Measurements from ENCODE around the gene SH3BGRL2.

The SH3BGRL2 gene

GRCh38 chr6:79626811-79627210, 4.3 kb upstream of the SH3BGRL2 start:
- Histone ChIP-seq H3K27me3 (ENCODE audit: insufficient read depth, poor library complexity, severe bottlenecking) (peaks cover 16% of the 10 kb centered on the region), H3K27ac (replicated peaks) (no peak overlapping the region), H3K4me3 (replicated peaks; ENCODE audit: insufficient read depth, low read length) (no peak overlapping the region)
- no peak for DNase-seq (ENCODE audit: low read depth in 1 of 2, low spot score in 1 of 2)
- TF ChIP-seq GABPA (IDR thresholded peaks at IDR 0.05; ENCODE audit: low read depth) (no peak), REST (IDR thresholded peaks at IDR 0.05; ENCODE audit: insufficient replicate concordance, low read depth) (no peak), CTCF (IDR thresholded peaks at IDR 0.05; ENCODE audit: insufficient read depth, low read length) (no peak), SPI1 (IDR thresholded peaks at IDR 0.05; ENCODE audit: borderline replicate concordance, low read depth) (no peak), POLR2AphosphoS5 (IDR thresholded peaks at IDR 0.05; ENCODE audit: low read depth) (no peak)

GRCh38 chr6:79627422-79627821, 3.7 kb upstream of the SH3BGRL2 start:
- TF ChIP-seq REST (IDR thresholded peaks at IDR 0.05; ENCODE audit: insufficient replicate concordance, low read depth) (no peak), GABPA (IDR thresholded peaks at IDR 0.05; ENCODE audit: low read depth) (no peak), SPI1 (IDR thresholded peaks at IDR 0.05; ENCODE audit: borderline replicate concordance, low read depth) (no peak), CTCF (IDR thresholded peaks at IDR 0.05; ENCODE audit: insufficient read depth, low read length) (no peak), POLR2AphosphoS5 (IDR thresholded peaks at IDR 0.05; ENCODE audit: low read depth) (no peak)
- Histone ChIP-seq H3K27ac (replicated peaks) (no peak overlapping the region), H3K4me3 (replicated peaks; ENCODE audit: insufficient read depth, low read length) (no peak overlapping the region), H3K27me3 (ENCODE audit: insufficient read depth, poor library complexity, severe bottlenecking) (peaks cover 22% of the 10 kb centered on the region)
- no peak for DNase-seq (ENCODE audit: low read depth in 1 of 2, low spot score in 1 of 2)

- TF ChIP-seq POLR2AphosphoS5 (IDR thresholded peaks at IDR 0.05; ENCODE audit: low read depth) (no peak), GABPA (IDR thresholded peaks at IDR 0.05; ENCODE audit: low read depth) (no peak), CTCF (IDR thresholded peaks at IDR 0.05; ENCODE audit: insufficient read depth, low read length) (no peak), REST (IDR thresholded peaks at IDR 0.05; ENCODE audit: insufficient replicate concordance, low read depth) (no peak), SPI1 (IDR thresholded peaks at IDR 0.05; ENCODE audit: borderline replicate concordance, low read depth) (no peak)
- Histone ChIP-seq H3K4me3 (replicated peaks; ENCODE audit: insufficient read depth, low read length) (no peak overlapping the region), H3K27ac (replicated peaks) (no peak overlapping the region), H3K27me3 (ENCODE audit: insufficient read depth, poor library complexity, severe bottlenecking) (peaks cover 28% of the 10 kb centered on the region)
- DNase-seq (ENCODE audit: low read depth in 1 of 2, low spot score in 1 of 2): no peak
Measured at GRCh38 chr6:79628466-79629288, 2.5 kb upstream of the SH3BGRL2 start.
